ENCODE data around the gene PSMA3.

PSMA3 gene

DNA sequence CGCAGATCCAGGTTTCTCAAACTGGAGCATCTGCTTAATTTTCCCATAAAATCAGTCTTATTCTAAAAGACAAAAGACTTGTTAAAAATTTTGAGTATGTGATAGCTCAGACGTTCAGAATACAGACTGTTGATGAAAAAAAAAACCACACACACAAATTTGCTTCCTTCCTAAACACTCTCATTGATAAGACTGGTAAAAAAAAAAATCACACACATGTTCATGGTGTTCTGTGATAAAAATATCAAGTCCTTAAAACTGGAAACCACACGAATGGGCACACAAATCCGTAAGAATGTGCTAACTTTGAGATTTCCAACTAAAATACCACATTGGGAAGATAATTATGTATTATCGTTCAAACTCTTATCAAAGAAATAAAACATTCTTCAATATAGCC, 47.0 kb downstream of the PSMA3 start:
- no peak for TF ChIP-seq MYC (IDR thresholded peaks at IDR 0.05; ENCODE audit: low read depth, low read length)
- TF ChIP-seq, protein P1, sequence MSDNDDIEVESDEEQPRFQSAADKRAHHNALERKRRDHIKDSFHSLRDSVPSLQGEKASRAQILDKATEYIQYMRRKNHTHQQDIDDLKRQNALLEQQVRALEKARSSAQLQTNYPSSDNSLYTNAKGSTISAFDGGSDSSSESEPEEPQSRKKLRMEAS (IDR thresholded peaks at IDR 0.05; ENCODE audit: low read depth, low read length) = no peak
- TF ChIP-seq, protein P2, sequence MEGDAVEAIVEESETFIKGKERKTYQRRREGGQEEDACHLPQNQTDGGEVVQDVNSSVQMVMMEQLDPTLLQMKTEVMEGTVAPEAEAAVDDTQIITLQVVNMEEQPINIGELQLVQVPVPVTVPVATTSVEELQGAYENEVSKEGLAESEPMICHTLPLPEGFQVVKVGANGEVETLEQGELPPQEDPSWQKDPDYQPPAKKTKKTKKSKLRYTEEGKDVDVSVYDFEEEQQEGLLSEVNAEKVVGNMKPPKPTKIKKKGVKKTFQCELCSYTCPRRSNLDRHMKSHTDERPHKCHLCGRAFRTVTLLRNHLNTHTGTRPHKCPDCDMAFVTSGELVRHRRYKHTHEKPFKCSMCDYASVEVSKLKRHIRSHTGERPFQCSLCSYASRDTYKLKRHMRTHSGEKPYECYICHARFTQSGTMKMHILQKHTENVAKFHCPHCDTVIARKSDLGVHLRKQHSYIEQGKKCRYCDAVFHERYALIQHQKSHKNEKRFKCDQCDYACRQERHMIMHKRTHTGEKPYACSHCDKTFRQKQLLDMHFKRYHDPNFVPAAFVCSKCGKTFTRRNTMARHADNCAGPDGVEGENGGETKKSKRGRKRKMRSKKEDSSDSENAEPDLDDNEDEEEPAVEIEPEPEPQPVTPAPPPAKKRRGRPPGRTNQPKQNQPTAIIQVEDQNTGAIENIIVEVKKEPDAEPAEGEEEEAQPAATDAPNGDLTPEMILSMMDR (IDR thresholded peaks at IDR 0.05; ENCODE audit: low read depth, low read length) = no peak
- no peak for TF ChIP-seq POLR2A (IDR thresholded peaks at IDR 0.05; ENCODE audit: extremely low read depth, insufficient read length)
- H3K4me3 ChIP-seq (ENCODE audit: low read depth, low read length) = no peak overlapping the region

DNA sequence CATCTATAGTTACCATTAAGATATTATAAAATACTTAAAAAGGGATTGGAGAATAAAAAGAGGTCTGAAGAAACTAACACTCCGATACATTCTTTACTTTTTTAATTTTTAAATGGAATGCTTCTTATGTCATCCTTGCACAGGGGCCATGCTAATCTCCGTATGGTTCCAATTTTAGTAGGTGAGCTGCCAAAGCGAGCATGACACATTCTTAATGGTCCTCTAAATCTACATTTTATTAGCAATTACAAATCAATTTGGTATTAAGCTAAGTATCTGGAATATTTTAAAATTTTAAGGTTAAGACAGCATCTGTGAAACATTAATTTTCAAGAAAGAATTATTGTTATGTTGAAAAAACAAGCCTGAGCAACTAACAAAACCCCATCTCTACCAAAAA, 47.5 kb downstream of the PSMA3 start:
- no peak for TF ChIP-seq POLR2A (IDR thresholded peaks at IDR 0.05; ENCODE audit: extremely low read depth, insufficient read length)
- no peak for TF ChIP-seq MYC (IDR thresholded peaks at IDR 0.05; ENCODE audit: low read depth, low read length)
- TF ChIP-seq, protein P2 (IDR thresholded peaks at IDR 0.05; ENCODE audit: low read depth, low read length) = no peak
- DNase-seq (ENCODE audit: low read depth) = no peak
- H3K4me3 ChIP-seq (ENCODE audit: low read depth, low read length) = no peak overlapping the region

More for the DNA sequence above, 47.0 kb downstream of the PSMA3 start:
- DNase-seq (ENCODE audit: low read depth) = no peak

DNA sequence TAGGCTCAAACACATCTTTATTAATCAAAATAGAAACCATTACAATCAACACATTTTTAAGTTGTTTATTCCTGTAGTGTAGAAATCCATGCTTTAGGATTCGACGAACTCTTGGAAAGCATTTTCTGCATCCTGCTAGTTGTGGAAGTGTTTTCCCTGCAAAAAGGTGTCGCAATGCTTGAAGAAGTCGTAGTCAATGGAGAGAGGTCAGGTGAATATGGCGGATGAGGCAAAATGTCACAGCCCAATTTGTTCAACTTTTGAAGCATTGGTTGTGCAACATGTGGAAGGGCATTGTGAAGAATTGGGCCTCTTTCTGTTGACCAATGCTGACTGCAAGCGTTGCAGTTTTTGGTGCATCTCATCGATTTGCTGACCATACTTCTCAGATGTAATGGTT, 49.6 kb downstream of the PSMA3 start:
- no peak overlapping the region for H3K4me3 ChIP-seq (ENCODE audit: low read depth, low read length)
- no peak for DNase-seq (ENCODE audit: low read depth)
- TF ChIP-seq, protein P2 (IDR thresholded peaks at IDR 0.05; ENCODE audit: low read depth, low read length) = no peak
- TF ChIP-seq POLR2A (IDR thresholded peaks at IDR 0.05; ENCODE audit: extremely low read depth, insufficient read length) (no peak), MYC (IDR thresholded peaks at IDR 0.05; ENCODE audit: low read depth, low read length) (no peak)
- TF ChIP-seq, protein P1 (IDR thresholded peaks at IDR 0.05; ENCODE audit: low read depth, low read length) = no peak

DNA sequence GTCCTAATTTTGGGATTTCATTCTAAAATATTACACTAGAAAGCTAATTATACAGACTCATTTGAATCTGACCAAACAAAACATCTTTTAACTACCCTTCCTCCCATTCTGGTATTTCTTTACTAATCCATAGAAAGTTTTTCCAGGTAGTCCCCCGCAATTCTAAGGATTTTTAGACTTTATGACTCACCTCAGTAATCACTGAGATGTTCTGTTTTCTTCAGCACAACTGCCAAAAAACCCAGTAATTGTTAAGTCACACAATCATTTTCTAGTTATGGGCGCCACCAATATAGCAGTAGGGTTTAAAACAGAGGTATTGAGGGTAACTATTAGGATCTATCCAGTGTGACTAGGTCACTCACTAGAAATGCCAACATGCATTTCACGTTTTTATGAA, 52.1 kb downstream of the PSMA3 start:
- TF ChIP-seq, protein P1 (IDR thresholded peaks at IDR 0.05; ENCODE audit: low read depth, low read length) = no peak
- no peak for TF ChIP-seq POLR2A (IDR thresholded peaks at IDR 0.05; ENCODE audit: extremely low read depth, insufficient read length)
- no peak for TF ChIP-seq MYC (IDR thresholded peaks at IDR 0.05; ENCODE audit: low read depth, low read length)
- TF ChIP-seq, protein P2 (IDR thresholded peaks at IDR 0.05; ENCODE audit: low read depth, low read length) = no peak
- DNase-seq (ENCODE audit: low read depth) = peak; percentile 9
- peak overlapping the region; percentile 88 for H3K4me3 ChIP-seq (ENCODE audit: low read depth, low read length)

DNA sequence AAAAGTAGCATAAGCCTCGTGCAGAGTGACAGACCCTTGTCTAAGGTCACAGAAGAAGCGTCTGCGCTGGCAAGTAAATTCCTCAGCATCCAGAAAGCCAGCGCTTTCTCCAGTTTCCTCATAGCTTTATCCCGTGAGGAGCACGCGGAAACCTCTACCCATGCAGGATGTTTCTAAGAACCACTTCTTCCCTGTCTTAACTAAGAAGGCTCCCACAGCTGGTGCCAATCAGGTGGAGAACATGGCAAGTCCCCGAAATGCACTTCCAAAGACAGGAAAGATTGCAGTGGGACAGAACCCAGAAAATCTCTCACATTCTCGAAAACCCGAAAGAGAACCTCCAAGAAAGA, 52.7 kb downstream of the PSMA3 start:
- DNase-seq (ENCODE audit: low read depth) = no peak
- TF ChIP-seq, protein P2 (IDR thresholded peaks at IDR 0.05; ENCODE audit: low read depth, low read length) = no peak
- TF ChIP-seq MYC (IDR thresholded peaks at IDR 0.05; ENCODE audit: low read depth, low read length) (peak; percentile 41; the same call in 1 of the 2 replicates), POLR2A (IDR thresholded peaks at IDR 0.05; ENCODE audit: extremely low read depth, insufficient read length) (no peak)
- TF ChIP-seq, protein P1 (IDR thresholded peaks at IDR 0.05; ENCODE audit: low read depth, low read length) = peak; percentile 61; the same call in 1 of the 2 replicates

More for the DNA sequence above, 52.7 kb downstream of the PSMA3 start:
- peak overlapping the region; percentile 88 for H3K4me3 ChIP-seq (ENCODE audit: low read depth, low read length)
